Skin of body (tissue), 3 donors: ENCODE measurements around the gene MYLK. TPM values are rescaled to one million over a fixed set of nuclear protein-coding genes. Genes with fewer than 3 reads are reported as not detected.

Experiments
- DNase-seq: peaks from one replicate; lab custom pipeline; 2025; lab: John Stamatoyannopoulos, UW
- small RNA-seq: library from RNA; depleted of rRNA; stranded (forward); fragments of <200 nt; gene quantifications from one replicate; pipeline ENCODE3, GENCODE V24; 2014; ENCODE audit warnings: low replicate concordance
- total RNA-seq: library from RNA; depleted of rRNA; stranded (reverse); fragments of >200 nt; gene quantifications from one replicate; pipeline ENCODE4 v1.2.3, GENCODE V29; 2014

The MYLK gene
- total RNA-seq, 1 donor from 2014 or later = 57.6 TPM

- DNase-seq = no peak
Observed at GRCh38 chr3:123564056-123564455, 320.1 kb downstream of the MYLK start.

- no peak for DNase-seq
Observed at GRCh38 chr3:123562547-123562946, 321.6 kb downstream of the MYLK start.

- no peak for DNase-seq
Observed at GRCh38 chr3:123561188-123561587, 322.9 kb downstream of the MYLK start.

Small RNA genes lying within 50 kb of the gene (small RNA-seq; reads per million reads assigned to genes)
- not detected for gene RF00392

Other genes starting within 250 kb of the MYLK start
- gene CCDC14, start 76.9 kb upstream of the MYLK start, total RNA-seq = 64.0 TPM
- gene ROPN1, start 107.8 kb upstream of the MYLK start, total RNA-seq = 0.69 TPM
- gene KALRN, start 149.0 kb upstream of the MYLK start, total RNA-seq = 26.5 TPM